Measurements from ENCODE around the gene SRMS.

The SRMS gene

GRCh38 chr20:63551068-63551467 is 3.5 kb upstream of the SRMS start:
- TF ChIP-seq YY1 (IDR thresholded peaks at IDR 0.05; ENCODE audit: low read depth): no peak
- TF ChIP-seq TEAD4 (IDR thresholded peaks at IDR 0.05): no peak
- TF ChIP-seq REST (IDR thresholded peaks at IDR 0.05; ENCODE audit: low read depth): no peak
- TF ChIP-seq FOXM1 (IDR thresholded peaks at IDR 0.05; ENCODE audit: borderline replicate concordance, low read depth): no peak
- no peak for TF ChIP-seq TCF12 (IDR thresholded peaks at IDR 0.05; ENCODE audit: low read depth)
- no peak for TF ChIP-seq EP300 (IDR thresholded peaks at IDR 0.05; ENCODE audit: borderline replicate concordance)
- no peak for TF ChIP-seq CEBPB (IDR thresholded peaks at IDR 0.05)
- no peak for TF ChIP-seq MAX (IDR thresholded peaks at IDR 0.05)
- no peak for TF ChIP-seq CREB1 (IDR thresholded peaks at IDR 0.05; ENCODE audit: low read depth)
- TF ChIP-seq USF1 (IDR thresholded peaks at IDR 0.05): no peak

- TF ChIP-seq CEBPB (IDR thresholded peaks at IDR 0.05) (no peak), EP300 (IDR thresholded peaks at IDR 0.05; ENCODE audit: borderline replicate concordance) (no peak), NFIC (IDR thresholded peaks at IDR 0.05) (no peak), YY1 (IDR thresholded peaks at IDR 0.05; ENCODE audit: low read depth) (no peak), USF1 (IDR thresholded peaks at IDR 0.05) (no peak), EGR1 (IDR thresholded peaks at IDR 0.05) (no peak), TCF12 (IDR thresholded peaks at IDR 0.05; ENCODE audit: low read depth) (no peak)
Measured at GRCh38 chr20:63549679-63550282, 2.2 kb upstream of the SRMS start.

- TF ChIP-seq TEAD4 (IDR thresholded peaks at IDR 0.05) (no peak), TCF12 (IDR thresholded peaks at IDR 0.05; ENCODE audit: low read depth) (no peak), RAD21 (IDR thresholded peaks at IDR 0.05; ENCODE audit: low read depth) (no peak), REST (IDR thresholded peaks at IDR 0.05; ENCODE audit: low read depth) (no peak), ZBTB7A (IDR thresholded peaks at IDR 0.05; ENCODE audit: low read depth) (no peak), FOXM1 (IDR thresholded peaks at IDR 0.05; ENCODE audit: borderline replicate concordance, low read depth) (no peak), CEBPB (IDR thresholded peaks at IDR 0.05) (no peak), MAX (IDR thresholded peaks at IDR 0.05) (no peak), USF1 (IDR thresholded peaks at IDR 0.05) (no peak), NFIC (IDR thresholded peaks at IDR 0.05) (no peak), TAF1 (IDR thresholded peaks at IDR 0.05; ENCODE audit: low read depth) (no peak), CREB1 (IDR thresholded peaks at IDR 0.05; ENCODE audit: low read depth) (no peak), EGR1 (IDR thresholded peaks at IDR 0.05) (no peak), YY1 (IDR thresholded peaks at IDR 0.05; ENCODE audit: low read depth) (no peak), EP300 (IDR thresholded peaks at IDR 0.05; ENCODE audit: borderline replicate concordance) (no peak)
Measured at GRCh38 chr20:63549019-63549418, 1.5 kb upstream of the SRMS start.

GRCh38 chr20:63548542-63548941 is 993 bp upstream of the SRMS start:
- no peak for TF ChIP-seq REST (IDR thresholded peaks at IDR 0.05; ENCODE audit: low read depth)

Data from Ishikawa (cell line).